H9 (cell line): Measurements from ENCODE around the gene HDAC7. TPM values are rescaled to one million over a fixed set of nuclear protein-coding genes. Genes with fewer than 3 reads are reported as not detected.

ENCODE experiments used
- DNase-seq: peaks from one replicate; pipeline ENCODE4 v3.0.0-alpha.2; 2017
- H2AFZ ChIP-seq: one replicate; pipeline ENCODE4 v1.6.1; 2013; ENCODE audit warnings: mild to moderate bottlenecking, low read length, control low read depth, moderate library complexity
- H2AK5ac ChIP-seq: 2 replicates; pipeline ENCODE4 v1.6.1; 2013; ENCODE audit warnings: low read length, control low read depth, mixed read lengths; ENCODE audit not compliant: insufficient read length
- H2BK120ac ChIP-seq: one replicate; pipeline ENCODE4 v1.6.1; 2013; ENCODE audit warnings: low read depth, mild to moderate bottlenecking, low read length, control low read depth, inconsistent platforms; ENCODE audit not compliant: poor library complexity, severe bottlenecking
- H2BK12ac ChIP-seq: 2 replicates; pipeline ENCODE4 v1.6.1; 2013; ENCODE audit warnings: low read length, control low read depth, mixed read lengths, low read depth; ENCODE audit not compliant: insufficient read length
- H2BK15ac ChIP-seq: 2 replicates; pipeline ENCODE4 v1.6.1; 2013; ENCODE audit warnings: low read depth, low read length, control low read depth
- H2BK20ac ChIP-seq: one replicate; pipeline ENCODE4 v1.6.1; 2013; ENCODE audit warnings: low read depth, mild to moderate bottlenecking, low read length, control low read depth, inconsistent platforms; ENCODE audit not compliant: poor library complexity, severe bottlenecking
- H2BK5ac ChIP-seq: 2 replicates; pipeline ENCODE4 v1.6.1; 2013; ENCODE audit warnings: low read length, control low read depth, mixed read lengths; ENCODE audit not compliant: insufficient read length
- H3K14ac ChIP-seq: 2 replicates; pipeline ENCODE4 v1.6.1; 2013; ENCODE audit warnings: low read length, control low read depth; ENCODE audit not compliant: insufficient read depth
- H3K18ac ChIP-seq: 2 replicates; pipeline ENCODE4 v1.6.1; 2013; ENCODE audit warnings: low read depth, mild to moderate bottlenecking, mixed read lengths, low read length, control low read depth; ENCODE audit not compliant: insufficient read length
- H3K23ac ChIP-seq: 2 replicates; pipeline ENCODE4 v1.6.1; 2013; ENCODE audit warnings: low read length, control low read depth, mixed read lengths, low read depth; ENCODE audit not compliant: insufficient read length
- H3K23me2 ChIP-seq: 2 replicates; pipeline ENCODE4 v1.6.1; 2013; ENCODE audit warnings: low read depth, mild to moderate bottlenecking, mixed read lengths, low read length, control low read depth; ENCODE audit not compliant: insufficient read length, poor library complexity, severe bottlenecking
- H3K27ac ChIP-seq: 2 replicates; pipeline ENCODE4 v1.5.1; 2013; ENCODE audit warnings: low read length, control low read depth, mixed read lengths, low read depth; ENCODE audit not compliant: insufficient read length
- H3K27me3 ChIP-seq: 2 replicates; pipeline ENCODE4 v1.6.1; 2013; ENCODE audit warnings: low read length, control low read depth, inconsistent platforms; ENCODE audit not compliant: insufficient read depth
- H3K4ac ChIP-seq: 2 replicates; pipeline ENCODE4 v1.6.1; 2013; ENCODE audit warnings: low read depth, mild to moderate bottlenecking, control low read depth, inconsistent platforms, low read length, moderate library complexity
- H3K4me1 ChIP-seq: 2 replicates; pipeline ENCODE4 v1.6.1; 2013; ENCODE audit warnings: low read length, control low read depth, inconsistent platforms; ENCODE audit not compliant: insufficient read depth
- H3K4me2 ChIP-seq: 2 replicates; pipeline ENCODE4 v1.6.1; 2013; ENCODE audit warnings: low read length, control low read depth, mixed read lengths; ENCODE audit not compliant: insufficient read length, insufficient read depth
- H3K56ac ChIP-seq: 2 replicates; pipeline ENCODE4 v1.6.1; 2013; ENCODE audit warnings: low read depth, mild to moderate bottlenecking, mixed read lengths, low read length, control low read depth; ENCODE audit not compliant: insufficient read length
- H3K79me1 ChIP-seq: 2 replicates; pipeline ENCODE4 v1.6.1; 2013; ENCODE audit warnings: low read depth, mild to moderate bottlenecking, moderate library complexity, low read length, control low read depth, inconsistent platforms; ENCODE audit not compliant: insufficient read depth, poor library complexity, severe bottlenecking
- H3K79me2 ChIP-seq: 2 replicates; pipeline ENCODE4 v1.6.1; 2013; ENCODE audit warnings: low read length, control low read depth, inconsistent platforms; ENCODE audit not compliant: insufficient read depth
- H3K9ac ChIP-seq: 2 replicates; pipeline ENCODE4 v1.6.1; 2013; ENCODE audit warnings: low read length, control low read depth, mixed read lengths; ENCODE audit not compliant: insufficient read length; ENCODE audit errors: extremely low read depth
- H3K9me3 ChIP-seq: one replicate; pipeline ENCODE4 v1.6.1; 2013; ENCODE audit warnings: low read depth, low read length, inconsistent platforms; ENCODE audit not compliant: control insufficient read depth
- H3T11ph ChIP-seq: one replicate; pipeline ENCODE4 v1.6.1; 2013; ENCODE audit warnings: mild to moderate bottlenecking, low read length, control low read depth, inconsistent platforms
- H4K20me1 ChIP-seq: one replicate; pipeline ENCODE4 v1.6.1; 2013; ENCODE audit not compliant: control insufficient read depth, insufficient read length, insufficient read depth
- H4K5ac ChIP-seq: 2 replicates; pipeline ENCODE4 v1.6.1; 2013; ENCODE audit warnings: low read depth, mild to moderate bottlenecking, mixed read lengths, low read length, control low read depth; ENCODE audit not compliant: insufficient read length
- H4K8ac ChIP-seq: replicated peaks from 2 replicates; pipeline ENCODE4 v1.6.1; 2013; ENCODE audit warnings: low read length, control low read depth, mixed read lengths, low read depth; ENCODE audit not compliant: insufficient read length
- H4K91ac ChIP-seq: 2 replicates; pipeline ENCODE4 v1.6.1; 2013; ENCODE audit warnings: low read depth, mild to moderate bottlenecking, moderate library complexity, mixed read lengths, low read length, control low read depth; ENCODE audit not compliant: insufficient read length
- H3K27ac Mint-ChIP-seq, 3 experiments: 2 replicates in 2 of 3; 3 replicates in 1 of 3; pipeline ENCODE4 v1.8.0; 2020 to 2021; ENCODE audit warnings: mixed read lengths in 3 of 3, mild to moderate bottlenecking in 1 of 3, moderate library complexity in 1 of 3
- H3K27me3 Mint-ChIP-seq: 2 replicates; pipeline ENCODE4 v1.8.0; 2021; ENCODE audit warnings: low read depth, mild to moderate bottlenecking, moderate library complexity, mixed read lengths
- H3K36me3 Mint-ChIP-seq, 3 experiments: 2 replicates in 2 of 3; 3 replicates in 1 of 3; pipeline ENCODE4 v1.8.0; 2020 to 2021; ENCODE audit warnings: low read depth in 3 of 3, mixed read lengths in 3 of 3; ENCODE audit not compliant: insufficient read depth in 1 of 3
- H3K4me1 Mint-ChIP-seq, 2 experiments: 2 replicates each; pipeline ENCODE4 v1.8.0; 2020; ENCODE audit warnings: mixed read lengths in 2 of 2
- H3K4me3 Mint-ChIP-seq, 2 experiments: 2 replicates in 1 of 2; 3 replicates in 1 of 2; pipeline ENCODE4 v1.8.0; 2020 to 2021; ENCODE audit warnings: mild to moderate bottlenecking in 2 of 2, mixed read lengths in 2 of 2, moderate library complexity in 1 of 2
- H3K9me3 Mint-ChIP-seq, 2 experiments: 2 replicates in 1 of 2; 3 replicates in 1 of 2; pipeline ENCODE4 v1.8.0; 2020; ENCODE audit warnings: mild to moderate bottlenecking in 2 of 2, mixed read lengths in 2 of 2, moderate library complexity in 1 of 2
- CTCF ChIP-seq: fragments of 200-600 bp; sonication (generic); conservative IDR thresholded peaks from 3 replicates; pipeline ENCODE4 v1.8.0; 2021; ENCODE audit warnings: antibody characterized with exemption, mild to moderate bottlenecking
- WGBS: extraction: QIAGEN DNeasy Blood & Tissue Kit; methylation state at CpG from one replicate; pipeline ENCODE4 v1.1.7; 2013; ENCODE audit warnings: missing lambda C conversion rate, low lambda C conversion rate, mixed read lengths; ENCODE audit not compliant: insufficient read length; ENCODE audit errors: extremely low coverage; 5-methylcytosine and 5-hydroxymethylcytosine counted together
- total RNA-seq: library from RNA; stranded (reverse); gene quantifications from 2 replicates; pipeline ENCODE4 v1.2.1, GENCODE V29; 2021

HDAC7 gene
- total RNA-seq, 1 experiment from 2014 or later: 72.1 TPM

GRCh38 chr12:47750229-47750798 lies 69.4 kb downstream of the HDAC7 start:
- Histone ChIP-seq H3K18ac (no peak overlapping the region), H2BK5ac (no peak overlapping the region), H3K23me2 (no peaks in the 10 kb centered on the region), H3K9ac (no peak overlapping the region), H3K27ac (no peak overlapping the region), H2BK20ac (no peak overlapping the region), H4K5ac (no peak overlapping the region), H2BK12ac (no peak overlapping the region), H2AK5ac (no peak overlapping the region), H4K20me1 (no peaks in the 10 kb centered on the region), H2AFZ (no peak overlapping the region), H3K27me3 (no peaks in the 10 kb centered on the region), H2BK15ac (no peak overlapping the region), H3K79me2 (no peaks in the 10 kb centered on the region), H3K4me1 (peaks cover 19% of the 10 kb centered on the region), H3K14ac (no peak overlapping the region), H4K91ac (no peak overlapping the region), H3K9me3 (no peaks in the 10 kb centered on the region), H3K56ac (no peak overlapping the region), H3T11ph (no peak overlapping the region), H3K79me1 (no peaks in the 10 kb centered on the region), H3K4ac (no peak overlapping the region), H3K23ac (no peak overlapping the region), H2BK120ac (no peak overlapping the region), H4K8ac (no peak overlapping the region), H3K4me2 (no peak overlapping the region)
- H3K9me3 Mint-ChIP-seq: no peaks in the 10 kb centered on the region
- H3K27me3 Mint-ChIP-seq: no peaks in the 10 kb centered on the region
- TF ChIP-seq CTCF: no peak
- 0 out of 7 replicates have a peak overlapping the region, but pooled peaks of 1 of the 3 experiments have one; percentile 90 for H3K27ac Mint-ChIP-seq
- no CpG with 5 or more reads among the region's 10 CpGs for WGBS
- H3K4me3 Mint-ChIP-seq: no peak overlapping the region
- H3K4me1 Mint-ChIP-seq: peaks cover 17 to 23% of the 10 kb centered on the region in 2 experiments
- H3K36me3 Mint-ChIP-seq: peaks cover 0 to 10% (median 2%) of the 10 kb centered on the region in 3 experiments; a peak in 3 of 7 replicates
- no peak for DNase-seq
